Hippocampal formation (tissue), 2 donors: Measurements from ENCODE around the gene SLC10A3.

Source experiments
- DNase-seq, 2 donors: peaks; one replicate each; lab custom pipeline; 2025; lab: John Stamatoyannopoulos, UW

Gene SLC10A3

DNA sequence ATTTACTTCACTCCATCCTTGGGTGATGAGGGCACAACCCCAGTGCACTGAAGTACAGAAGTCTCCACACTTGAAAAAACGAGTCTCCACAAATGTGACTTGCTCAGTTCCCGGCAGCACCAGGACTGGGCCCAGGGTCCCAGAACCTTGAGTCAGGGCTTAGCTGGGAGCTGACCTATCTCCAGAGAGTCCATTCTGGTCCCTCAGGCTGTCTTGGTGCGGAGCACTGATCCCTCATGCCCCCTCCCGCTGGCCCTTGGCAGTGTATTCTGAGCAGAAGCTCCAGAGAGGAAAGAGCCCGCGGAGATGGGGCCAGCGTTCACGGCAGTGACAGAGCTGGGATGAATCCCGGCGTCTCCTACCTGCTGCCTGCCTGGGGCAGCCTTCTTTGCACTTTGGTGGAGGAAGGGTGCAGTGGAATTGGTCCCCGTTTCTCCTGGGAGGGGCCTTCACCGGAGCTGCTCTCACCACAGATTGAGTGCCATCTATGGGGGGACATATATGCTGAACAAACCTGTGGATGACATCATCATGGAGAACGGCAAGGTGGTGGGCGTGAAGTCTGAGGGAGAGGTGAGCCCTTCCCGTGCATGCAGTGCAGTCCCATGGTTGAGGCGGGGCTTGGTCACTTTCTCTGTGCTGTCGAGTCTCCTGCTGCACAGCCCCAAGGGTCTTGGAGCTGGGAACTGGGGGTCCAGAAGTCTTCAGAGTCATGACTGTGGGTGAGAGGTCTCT is 49.6 kb downstream of the SLC10A3 start:
- DNase-seq = no peak

DNA sequence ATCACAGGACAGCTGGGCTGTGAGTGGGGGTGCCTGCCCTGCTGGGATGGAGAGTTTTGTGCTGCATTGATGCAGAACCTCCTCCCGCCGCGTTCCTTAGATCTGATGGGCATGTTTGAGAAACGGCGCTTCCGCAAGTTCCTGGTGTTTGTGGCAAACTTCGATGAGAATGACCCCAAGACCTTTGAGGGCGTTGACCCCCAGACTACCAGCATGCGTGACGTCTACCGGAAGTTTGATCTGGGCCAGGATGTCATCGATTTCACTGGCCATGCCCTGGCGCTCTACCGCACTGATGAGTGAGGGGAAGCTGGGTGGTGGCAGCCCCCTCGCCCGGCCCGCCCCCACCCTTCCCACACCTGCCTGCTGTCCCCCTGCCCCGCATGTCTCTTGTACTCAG is 50.6 kb downstream of the SLC10A3 start:
- DNase-seq = no peak

DNA sequence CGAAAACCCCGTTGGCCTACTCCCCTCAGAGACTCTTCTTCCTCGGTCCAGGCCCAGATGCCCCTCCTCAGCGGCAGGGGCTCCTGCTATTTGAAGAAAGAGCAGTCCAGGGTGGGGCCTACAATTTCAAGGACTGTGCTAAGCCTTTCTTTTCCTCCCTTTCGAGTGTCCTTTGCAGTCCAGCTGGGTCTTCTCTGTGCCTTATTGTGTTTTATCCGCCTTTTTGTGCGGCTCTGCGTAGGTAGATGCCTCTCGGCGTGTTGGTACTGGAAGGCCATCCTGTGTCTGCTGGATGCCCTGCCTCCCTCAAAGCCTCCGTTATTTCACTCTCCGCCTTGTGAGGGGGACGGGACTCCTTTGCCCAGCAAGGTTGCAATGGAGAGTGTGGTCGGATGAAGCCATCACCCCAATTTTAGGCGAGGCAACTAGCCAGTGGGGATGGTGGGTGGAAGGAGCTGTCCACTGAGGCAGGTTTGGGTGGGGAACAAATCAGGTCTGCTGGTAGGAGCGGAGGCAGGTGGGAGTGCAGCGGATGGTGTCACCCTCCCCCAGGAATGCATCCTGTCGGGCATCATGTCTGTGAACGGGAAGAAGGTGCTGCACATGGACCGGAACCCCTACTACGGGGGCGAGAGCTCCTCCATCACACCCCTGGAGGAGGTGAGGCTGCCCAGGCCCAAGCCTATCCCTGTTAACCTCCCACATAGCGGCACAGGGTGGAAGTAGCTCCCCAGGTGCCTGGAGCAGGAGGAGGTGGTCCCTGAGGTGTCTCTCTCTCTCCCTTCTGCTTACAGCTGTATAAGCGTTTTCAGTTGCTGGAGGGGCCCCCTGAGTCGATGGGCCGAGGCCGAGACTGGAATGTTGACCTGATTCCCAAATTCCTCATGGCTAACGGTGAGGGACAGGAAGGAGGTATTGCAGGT is 52.2 kb downstream of the SLC10A3 start:
- no peak for DNase-seq
